Ecto neural progenitor cell (in vitro differentiated cells): ENCODE data around the gene GNAI1.

Experiments
- DNase-seq: peaks from one replicate; pipeline ENCODE4 v3.0.0-alpha.2; 2018; ENCODE audit warnings: low spot score

GNAI1 gene

DNA sequence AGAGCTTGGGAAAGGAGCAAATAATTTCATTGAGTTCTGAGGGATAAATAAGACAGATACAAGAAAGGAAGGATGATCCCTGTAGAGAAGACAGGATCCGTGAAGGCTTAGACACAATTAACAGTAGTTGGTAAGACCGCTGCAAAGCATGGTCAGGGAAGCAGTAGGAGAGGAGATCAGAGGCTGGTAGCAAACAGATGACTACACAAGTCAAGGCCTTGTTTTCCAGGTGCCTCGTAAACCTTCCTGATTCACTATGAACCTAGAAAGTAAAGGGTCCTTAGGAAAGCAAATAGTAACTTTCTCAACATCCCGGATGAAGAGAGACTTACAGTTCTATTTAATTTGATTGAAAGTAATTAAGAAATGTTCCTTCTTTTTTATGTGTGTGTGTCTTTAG is 118.6 kb downstream of the GNAI1 start:
- no peak for DNase-seq

DNA sequence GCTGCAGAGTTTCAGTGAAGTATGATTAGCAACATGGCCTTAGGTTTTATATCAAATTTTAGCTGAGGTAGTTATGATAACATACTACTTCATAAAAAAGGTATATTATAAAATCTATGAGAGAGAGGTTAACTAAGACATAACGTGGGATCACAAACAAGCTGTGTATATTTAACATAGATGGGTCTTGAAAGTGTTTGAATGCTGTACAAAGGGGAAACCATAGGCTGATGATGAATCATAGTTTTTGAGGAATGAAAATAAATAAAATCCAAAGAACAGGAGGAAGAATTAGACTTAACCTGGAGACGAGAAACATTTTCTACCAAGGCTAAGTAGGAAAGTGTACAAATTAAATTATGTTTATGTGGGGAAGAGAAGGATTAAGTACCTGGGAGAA is 119.0 kb downstream of the GNAI1 start:
- DNase-seq = no peak

DNA sequence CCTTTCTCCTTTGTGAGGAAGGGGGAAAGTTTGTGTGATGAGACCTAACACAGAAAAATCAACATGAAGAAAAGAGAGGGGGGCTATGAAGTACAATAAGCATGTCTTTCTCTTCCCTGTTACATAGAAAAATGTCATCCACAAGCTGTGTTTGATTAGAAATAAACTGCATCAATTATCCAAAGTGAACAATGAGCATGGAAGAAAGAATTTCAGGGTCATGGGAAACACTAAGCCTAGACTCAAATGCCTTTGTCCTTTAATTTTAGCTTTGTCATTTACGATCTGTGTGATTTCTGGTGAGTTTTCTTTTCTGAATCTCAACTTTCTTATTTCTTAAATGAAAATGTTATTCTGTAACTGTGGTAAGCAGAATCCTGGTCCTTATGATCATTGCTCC is 121.0 kb downstream of the GNAI1 start:
- no peak for DNase-seq

DNA sequence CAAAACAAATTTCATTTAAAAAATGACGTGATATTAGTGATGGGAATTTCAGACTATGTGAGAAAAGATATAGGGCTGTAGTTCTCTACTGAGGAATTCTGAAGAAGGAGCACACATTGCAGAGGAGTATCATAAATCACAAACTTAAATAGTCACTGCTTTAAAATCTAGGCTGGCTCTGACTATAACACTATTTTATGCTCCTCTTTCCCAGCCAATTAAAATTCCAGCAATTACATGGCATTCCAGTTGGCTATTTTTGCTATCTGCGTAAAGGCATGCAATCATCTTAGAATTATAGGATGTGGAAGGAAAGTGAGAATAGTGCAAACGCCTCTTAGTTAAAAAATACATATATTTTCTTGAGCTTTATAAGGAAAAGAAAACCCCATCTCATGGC is 123.1 kb downstream of the GNAI1 start:
- DNase-seq = no peak

DNA sequence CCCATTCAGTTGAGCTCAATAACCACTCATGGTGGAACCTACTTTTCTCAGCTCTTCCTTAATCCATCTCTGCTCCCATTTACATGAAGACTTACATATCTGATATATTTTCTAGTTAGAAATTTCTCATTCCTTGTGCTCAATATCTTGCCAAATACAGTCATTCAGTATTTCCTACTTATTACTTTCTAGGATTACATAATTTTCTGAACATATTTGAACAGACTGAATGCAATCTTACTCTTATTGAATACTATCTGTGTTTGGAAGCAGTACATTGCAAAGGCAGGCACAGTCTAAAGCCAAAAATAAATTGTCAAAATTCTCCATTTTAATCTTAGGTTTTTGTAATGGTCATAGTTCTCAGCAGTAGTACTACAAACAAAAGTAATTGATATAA is 126.0 kb downstream of the GNAI1 start:
- DNase-seq = no peak

DNA sequence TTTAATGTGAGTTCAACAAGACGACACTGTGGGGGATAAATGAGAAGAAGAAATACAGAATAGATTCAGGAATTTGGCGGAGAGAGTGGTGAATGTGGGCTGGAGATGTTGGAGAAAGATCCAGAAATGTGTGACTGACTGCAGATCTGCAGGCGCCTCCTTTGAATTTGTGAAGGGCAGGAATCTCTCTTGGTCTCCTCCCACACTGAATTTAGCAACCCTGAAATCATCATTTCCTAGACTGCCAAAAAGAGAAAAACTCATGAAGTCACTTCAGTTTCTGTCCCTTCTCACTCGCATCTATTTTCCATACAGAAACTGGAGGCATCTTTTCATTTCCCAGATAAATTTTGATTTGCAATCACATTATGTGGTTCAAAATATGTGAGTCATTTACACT is 128.7 kb downstream of the GNAI1 start:
- DNase-seq = no peak

DNA sequence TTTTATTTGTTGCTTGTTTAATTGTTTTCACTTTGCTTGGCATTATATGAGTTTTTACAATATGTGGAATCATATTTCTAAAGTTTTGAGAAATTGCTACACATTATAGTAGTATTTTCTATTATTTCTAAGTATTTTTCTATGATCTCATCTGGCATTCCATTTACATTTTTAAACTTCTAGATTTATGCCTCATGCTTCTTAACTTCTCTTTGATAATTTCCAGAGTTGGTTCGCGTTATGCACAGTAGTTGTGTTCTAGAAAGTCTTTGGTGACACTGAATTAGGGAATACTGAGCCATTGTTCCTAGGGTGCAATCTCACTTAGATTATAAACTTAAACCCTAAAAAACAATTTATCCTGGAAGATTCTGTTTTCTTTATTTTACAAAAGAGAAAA is 129.2 kb downstream of the GNAI1 start:
- no peak for DNase-seq

DNA sequence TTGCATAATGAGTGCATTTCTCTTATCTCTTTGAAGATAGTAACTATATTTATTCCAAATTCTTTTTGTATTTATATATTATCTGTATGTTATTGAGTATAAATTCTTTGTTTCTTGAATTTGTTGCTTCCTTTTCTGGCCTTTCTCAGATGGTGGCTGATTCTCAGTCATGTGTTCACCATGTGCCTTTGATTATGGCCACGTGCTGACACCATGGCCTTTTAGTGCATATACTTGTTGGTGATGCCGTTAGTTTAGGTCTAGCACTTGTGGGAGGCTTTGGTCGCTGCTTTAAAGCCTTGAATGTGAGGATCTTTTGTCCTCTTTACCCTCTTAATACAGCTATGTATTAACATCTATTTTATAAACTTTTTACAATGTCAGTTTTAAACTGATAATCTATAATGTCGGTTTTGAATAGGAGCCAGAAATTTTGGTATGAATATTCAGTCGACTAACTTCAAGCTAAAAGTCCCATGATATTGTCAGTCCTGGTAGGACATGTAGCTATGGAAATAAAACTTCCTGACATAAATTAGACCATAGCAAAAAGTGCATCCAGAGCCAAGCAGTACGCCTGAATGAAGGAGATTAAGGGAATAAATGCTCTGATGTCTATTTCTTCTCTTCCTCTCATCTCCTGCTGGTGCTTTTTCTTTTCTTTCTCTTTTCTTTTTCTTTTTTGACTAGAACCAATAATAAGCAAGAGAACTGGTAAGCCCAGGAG is 130.3 kb downstream of the GNAI1 start:
- DNase-seq = no peak

DNA sequence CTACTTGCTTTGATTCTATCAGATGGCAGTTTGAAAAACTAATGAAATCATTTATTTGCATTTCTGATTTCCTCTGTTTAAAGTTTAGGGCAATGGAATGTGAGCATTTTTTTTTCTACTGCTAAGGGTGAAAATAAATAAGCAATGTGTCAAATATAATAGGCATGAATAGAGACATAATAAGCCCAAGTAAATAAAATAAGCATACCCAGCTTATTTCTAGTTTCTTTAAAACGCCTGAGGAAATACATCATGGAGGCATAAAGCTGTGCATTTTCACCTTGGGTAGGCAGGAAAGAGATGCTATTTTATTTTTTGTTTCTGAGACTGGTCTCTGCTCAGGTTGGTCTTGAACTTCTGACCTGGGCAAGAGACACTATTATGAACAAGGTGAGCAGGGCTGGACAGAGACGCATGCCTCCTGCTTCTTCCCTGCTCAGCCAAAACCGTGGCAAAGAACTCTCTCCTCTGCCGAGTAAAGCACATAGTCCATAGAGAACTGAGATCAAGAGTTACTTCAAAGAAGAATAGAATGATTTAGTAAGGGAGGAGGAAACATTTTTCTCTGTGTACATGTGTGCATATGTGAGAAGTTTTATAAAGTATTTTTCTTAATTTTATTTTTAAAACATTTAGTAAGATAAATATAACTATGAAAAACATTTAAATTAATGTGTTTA is 138.1 kb downstream of the GNAI1 start:
- DNase-seq = no peak

DNA sequence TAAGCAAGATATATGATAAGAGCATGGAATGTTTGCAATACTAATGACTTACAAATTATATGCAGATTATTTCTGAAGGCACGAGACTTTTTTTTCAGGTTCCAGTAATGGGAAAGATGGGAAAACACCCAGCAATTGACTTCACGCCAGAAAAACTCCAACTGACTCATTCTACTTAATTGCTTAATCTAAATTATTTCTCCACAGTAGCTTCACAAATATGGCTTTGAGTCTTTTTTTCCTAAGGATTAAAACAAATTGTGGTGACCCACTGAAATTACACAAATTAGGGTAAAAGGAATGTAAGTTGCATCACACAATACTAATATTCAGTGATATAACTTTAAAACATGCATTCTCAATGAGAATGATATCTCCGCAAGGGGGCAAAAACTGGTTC is 138.7 kb downstream of the GNAI1 start:
- DNase-seq = no peak

DNA sequence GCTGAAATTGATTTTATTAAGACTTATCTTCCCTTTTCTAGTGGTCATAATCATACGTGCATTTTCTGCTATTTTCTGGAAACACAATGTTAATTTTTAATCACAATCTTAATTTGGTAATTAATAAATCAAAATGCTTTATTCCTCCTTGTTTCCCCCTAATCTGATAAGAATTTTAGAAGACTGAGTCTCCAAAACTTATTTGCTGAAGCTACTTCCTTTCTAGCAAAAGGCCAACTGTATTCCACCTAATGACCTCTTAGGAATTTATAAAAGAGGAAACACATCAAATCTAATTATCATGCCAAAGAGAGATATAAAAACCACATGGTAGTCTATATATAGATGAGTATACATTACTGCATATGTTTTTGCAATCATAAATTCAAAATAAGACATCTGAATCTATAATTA is 140.6 kb downstream of the GNAI1 start:
- DNase-seq = no peak
